ENCODE data around the gene DIS3L2.

The DIS3L2 gene

DNA sequence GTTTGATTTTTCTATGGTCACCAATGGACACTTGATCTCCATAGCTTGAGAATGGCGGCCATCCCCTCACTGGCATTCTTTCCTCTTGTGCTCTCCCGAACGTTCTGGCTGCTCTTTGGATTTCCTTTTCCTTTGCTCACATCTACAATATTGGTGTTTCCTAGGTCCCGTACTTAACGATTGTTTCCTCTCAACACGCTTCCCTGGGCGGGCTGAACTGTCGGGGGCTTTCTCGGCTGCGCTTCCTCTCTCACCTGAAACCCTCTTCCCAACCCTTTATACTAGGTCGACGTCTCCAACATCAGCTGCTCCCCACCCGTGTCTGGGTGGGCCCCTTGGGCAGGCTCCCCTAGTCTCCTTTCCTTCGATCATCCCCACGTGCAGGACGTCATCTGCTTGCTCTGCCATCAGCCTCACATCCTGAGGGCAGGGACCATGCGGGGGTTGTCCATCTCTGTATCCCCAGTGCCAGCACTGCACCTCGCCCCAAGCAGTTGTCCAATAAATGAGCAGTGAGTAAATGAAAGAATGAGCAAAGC is 634 bp upstream of the DIS3L2 start:
- DNase-seq: no peak

DNA sequence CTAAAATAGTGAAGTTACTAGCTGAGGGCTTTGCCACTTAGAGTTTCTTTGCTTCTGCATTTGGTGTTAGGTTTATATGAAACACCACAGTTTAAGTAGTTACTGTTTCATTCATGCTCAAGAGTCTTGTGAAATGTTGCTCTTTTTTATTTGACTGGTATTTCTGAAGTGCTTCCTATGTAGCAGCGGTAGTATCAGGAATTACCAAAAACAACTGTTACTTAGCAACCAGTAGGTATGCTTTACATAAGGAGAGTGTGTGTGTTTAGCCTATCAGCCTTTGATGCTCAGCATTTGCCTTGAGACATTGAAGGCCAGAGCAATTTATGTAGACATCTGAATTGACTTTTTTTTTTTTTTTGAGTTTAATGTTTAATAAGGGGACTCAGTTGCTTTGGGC is 3.6 kb downstream of the DIS3L2 start:
- DNase-seq: no peak

DNA sequence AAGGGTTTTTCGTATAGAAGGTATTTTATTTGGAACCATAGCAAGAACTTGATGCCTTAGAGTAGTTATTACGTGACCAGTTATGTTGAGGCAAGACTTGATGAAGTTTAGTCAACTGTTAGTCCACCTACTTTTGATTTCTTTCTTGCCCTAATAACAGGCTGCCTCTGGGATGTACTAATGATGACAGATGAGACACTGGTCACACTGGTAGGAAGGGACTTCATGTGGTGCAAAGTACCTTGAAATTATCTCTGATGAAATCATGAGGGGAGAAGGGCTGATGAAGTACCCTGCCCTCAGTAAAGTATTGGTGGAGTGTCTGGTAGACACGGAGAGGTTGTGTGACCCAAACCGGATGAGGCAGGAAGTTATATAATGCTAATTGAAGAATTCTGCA is 5.4 kb downstream of the DIS3L2 start:
- no peak for DNase-seq

DNA sequence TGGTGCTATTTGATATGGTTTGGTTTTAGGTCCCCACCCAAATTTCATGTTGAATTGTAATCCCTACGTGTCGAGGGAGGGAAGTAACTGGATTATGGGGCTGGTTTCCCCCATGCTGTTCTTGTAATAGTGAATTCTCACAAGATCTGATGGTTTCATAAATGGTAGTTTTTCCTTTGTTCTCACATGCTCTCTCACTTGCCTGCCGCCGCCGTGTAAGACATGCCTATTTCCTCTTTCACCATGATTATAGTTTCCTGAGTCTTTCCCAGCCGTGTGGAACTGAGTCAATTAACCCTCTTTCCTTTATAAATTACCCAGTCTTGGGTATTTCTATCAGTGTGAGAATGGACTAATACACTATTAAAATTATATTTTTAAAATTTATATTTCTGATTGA is 7.3 kb downstream of the DIS3L2 start:
- no peak for DNase-seq

DNA sequence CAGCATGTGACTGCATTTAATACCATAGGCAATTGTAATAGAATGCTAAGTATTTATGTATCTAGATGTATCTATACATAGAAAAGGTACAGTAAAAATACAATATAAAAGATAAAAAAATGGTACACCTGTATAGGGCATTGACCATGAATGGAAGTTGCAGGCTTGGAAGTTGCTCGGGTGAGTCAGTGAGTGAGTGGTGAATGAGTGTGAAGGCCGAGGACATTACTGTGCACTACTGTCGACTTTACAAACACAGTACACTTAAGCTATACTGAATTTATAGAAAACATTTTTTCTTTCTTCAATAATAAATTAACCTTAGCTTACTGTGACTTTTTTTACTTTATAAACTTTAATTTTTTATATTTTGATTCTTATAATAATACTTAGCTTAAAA is 8.9 kb downstream of the DIS3L2 start:
- DNase-seq: no peak

DNA sequence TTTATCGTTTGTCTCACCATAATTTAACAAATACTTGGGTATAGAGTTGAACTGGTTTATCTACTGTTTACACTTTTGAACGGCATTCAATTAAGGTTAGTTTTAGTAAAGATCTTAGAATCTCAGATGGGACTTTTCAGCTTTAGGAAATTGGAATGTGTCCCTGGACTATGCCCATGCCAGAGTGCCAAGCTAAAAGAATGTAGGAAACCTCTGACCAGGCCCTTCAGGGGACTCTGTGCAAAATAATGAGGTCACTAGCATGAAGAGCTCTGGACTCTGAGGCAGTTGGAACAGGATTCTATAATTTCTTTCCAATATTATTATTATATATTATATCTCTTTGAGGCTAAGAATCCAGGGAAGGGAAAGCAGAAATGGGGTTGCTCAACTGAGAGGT is 13.5 kb downstream of the DIS3L2 start:
- DNase-seq: no peak

DNA sequence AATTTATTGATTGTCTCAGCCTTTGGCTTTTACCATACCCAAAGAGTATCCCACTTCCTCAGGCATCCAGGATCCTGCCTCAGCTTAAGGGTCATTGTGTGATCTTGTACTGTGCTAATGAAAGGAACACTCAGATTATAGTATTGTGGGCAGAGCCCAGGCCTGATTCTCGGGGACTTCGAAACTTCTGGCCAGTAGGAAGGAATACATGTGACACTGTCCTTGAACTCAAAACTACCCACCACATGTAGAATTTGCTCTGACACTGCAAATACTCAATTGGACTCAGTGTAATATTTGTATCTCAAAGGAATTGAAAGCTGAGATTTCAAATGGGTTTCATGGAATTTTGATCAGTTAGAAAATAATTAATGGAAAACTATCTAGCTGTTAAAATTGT is 15.9 kb downstream of the DIS3L2 start:
- no peak for DNase-seq

DNA sequence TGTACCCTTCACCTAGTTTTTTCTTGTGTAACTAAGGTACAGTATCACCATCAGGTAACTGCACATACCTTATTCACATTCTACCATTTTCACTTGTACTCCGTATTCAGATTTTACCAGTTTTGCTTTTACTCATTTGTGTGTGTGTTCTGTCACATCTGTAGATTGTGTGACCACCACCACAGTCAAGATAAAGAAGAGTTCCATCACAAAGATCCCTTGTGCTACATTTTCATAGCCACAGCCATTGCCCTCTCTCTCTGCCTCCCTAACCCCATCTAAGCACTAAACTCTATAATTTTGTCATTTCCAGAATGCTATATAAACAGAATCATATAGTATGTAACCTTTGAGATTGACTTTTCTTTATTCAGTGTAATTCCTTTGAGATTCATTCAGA is 23.5 kb downstream of the DIS3L2 start:
- DNase-seq: no peak

DNA sequence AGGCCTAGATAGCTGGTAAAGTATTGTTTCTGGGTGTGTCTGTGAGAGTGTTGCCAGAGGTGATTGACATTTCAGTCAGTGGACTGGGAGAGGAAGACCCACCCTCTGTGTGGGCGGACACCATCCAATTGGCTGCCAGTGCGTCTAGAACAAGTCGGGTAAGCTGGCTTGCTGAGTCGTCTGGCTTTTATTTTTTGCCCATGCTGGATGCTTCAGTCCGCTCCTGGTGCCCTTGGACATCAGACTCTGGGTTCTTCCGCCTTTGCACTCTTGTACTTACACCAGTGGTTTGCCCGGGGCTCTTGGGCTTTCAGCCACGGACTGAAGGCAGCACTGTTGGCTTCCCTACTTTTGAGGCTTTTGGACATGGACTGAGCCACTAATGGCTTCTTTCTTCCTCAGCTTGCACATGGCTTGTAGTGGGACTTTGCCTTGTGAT is 24.3 kb downstream of the DIS3L2 start:
- DNase-seq: no peak

DNA sequence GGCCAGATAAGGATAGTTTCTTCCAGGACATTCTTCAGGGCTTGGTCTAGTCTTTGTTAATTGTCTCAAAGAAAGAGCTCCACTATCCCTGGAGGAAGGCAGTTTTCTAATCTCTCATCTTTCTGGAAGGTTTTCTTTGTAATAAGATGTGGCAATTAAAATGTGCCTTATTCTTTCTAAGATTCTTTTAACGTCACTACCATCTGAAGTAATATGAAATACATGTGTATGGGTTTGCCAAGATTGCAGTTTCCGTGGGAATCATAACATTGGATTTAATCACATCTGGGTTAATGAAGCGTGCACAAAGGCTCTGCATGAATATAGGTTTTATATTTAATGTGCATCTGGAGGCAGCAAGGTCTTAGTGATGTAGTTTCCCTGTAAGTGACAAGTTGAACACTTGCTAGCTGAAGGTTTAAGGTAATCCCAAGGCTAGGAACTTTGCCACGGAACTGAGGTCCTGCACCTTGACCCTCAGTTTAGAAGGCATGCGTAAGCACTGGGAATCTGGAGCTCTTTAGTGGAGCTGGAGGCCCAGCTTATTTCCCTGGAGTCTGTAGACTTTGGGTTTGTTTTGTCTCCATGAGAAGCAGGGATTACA is 25.7 kb downstream of the DIS3L2 start:
- no peak for DNase-seq

DNA sequence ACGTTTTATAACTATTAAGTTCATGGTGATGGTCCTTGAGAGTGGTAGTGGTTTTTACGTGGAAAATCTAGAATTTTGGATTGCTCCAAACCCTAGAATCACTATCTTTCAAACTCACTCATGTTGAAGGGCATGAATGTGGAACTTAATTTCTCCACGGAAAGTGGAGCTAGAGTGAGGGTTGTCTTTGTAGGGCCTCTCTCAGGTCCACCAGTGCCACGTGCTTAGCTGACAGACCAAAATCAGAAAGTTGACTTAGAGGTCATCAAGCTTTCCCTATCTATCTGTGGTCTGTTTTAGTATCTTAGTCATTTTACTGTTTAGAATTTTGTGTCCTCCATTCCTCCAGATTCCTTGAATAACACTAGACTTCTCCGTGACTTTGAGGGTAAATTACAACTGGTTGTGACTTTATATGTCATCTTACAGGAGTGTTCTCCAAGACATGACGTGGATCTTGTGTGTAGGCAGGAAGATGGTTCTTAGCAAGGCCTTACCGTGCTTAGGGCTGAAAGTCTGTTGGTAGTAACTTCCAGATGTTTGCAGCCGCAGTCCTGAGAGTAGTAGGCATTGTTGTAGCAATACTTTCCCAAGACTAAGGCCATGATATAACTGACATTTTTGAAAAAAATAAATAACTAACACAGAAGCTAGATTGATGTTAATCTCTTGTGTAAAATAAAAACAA is 26.8 kb downstream of the DIS3L2 start:
- DNase-seq: no peak

DNA sequence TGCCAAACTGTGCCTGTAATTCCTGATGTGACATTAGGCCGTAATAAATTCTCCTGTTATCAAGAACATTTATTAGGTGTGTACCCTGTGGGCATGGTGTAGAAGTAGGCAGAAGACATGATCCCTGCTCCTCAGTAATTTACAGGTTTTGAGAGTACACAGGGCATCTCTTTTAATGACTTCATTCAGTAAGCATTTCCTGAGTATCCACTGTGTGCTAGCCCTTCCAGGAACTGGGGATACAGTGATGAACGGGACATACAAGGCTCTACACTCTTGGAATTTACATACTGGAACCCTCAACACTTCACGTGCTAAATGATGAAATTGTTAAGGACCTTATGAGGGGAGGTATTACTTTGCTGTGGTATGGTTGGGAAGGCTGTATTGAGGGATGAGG is 30.2 kb downstream of the DIS3L2 start:
- no peak for DNase-seq

DNA sequence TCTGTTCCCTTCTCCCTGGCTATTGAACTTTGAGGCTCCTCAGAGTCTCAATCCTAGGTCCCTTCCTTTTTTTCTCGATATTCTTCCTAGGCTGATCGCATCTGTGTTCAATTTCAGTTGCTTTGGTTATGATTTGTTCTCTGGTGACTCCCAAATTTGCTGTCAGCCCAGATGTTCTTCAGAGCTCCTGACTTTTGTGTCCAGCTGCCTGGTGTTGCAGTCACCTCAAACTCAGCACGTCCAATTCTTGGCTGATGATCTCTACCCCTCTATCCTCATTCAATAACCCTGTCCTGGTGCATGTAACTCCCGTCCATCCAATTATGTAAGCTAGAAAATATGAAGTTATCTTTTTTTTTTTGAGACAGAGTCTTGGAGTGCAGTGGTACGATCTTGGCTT is 31.4 kb downstream of the DIS3L2 start:
- no peak for DNase-seq

DNA sequence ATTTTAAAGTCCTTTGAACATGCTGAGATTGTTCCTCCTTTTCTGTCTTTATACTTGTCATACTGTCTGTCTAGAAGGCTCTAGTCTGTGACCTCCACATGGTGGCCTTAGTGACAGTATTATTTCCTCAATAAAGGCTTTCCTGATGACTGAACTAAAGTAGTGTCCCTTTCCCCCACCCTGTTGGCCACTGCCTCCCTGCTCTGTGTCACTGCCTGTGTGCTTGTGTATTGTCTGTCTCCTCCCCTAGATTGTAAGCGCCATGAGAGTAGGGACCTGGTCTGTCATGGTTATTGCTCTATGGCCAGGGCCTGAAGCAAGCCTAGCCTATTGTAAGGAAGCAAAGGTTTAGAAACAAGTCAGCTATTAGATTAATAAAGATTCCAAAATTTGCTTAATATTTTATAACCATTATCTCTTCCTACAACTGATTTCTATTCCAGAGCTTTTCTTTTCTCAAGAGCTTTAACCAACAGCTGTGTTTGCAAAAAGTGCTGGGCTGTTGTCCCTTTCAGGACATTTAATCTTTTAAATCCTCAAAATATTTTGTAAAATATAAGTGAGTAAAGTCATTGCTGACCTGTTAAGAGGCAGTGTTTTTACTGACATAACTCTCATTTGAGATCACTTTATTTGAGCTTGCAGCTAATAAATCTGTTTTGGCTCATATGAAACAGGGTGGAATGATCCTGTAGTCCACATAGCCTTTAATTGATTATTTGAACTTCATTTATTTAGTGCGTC is 35.5 kb downstream of the DIS3L2 start:
- DNase-seq: no peak

DNA sequence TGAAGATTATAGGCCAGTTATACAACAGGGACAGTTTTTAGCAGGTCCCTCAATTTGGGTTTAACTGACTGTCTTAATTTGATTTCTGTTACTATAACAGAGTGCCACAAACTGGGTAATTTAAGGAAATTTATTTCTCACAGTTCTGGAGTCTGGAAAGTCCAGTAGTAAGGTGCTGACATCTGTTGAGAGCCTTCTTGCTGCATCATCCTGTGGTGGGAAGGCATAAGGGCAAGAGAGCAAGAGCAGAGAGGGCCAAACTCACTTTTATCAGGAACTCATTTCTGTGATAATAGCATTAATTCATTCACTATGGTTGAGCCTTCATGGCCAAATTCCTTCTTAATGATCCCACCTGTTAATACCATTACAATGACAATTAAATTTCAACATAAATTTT is 36.5 kb downstream of the DIS3L2 start:
- DNase-seq: no peak

DNA sequence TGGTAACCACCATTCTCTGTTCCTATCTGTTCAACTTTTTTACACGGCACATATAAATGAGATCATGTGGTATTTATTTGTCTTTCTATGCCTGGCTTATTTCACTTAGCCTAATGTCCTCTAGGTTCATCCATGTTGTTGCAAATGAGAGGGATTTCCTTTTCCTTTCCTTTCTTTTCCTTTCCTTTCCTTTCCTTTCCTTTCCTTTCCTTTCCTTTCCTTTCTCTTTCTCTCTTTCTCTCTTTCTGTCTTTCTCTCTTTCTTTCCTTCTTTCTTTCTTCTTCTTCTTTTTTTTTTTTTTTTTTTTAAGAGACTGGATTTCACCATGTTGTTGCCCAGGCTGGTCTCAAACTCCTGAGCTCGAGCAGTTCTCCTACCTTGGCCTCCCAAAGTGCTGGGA is 38.9 kb downstream of the DIS3L2 start:
- DNase-seq: no peak

DNA sequence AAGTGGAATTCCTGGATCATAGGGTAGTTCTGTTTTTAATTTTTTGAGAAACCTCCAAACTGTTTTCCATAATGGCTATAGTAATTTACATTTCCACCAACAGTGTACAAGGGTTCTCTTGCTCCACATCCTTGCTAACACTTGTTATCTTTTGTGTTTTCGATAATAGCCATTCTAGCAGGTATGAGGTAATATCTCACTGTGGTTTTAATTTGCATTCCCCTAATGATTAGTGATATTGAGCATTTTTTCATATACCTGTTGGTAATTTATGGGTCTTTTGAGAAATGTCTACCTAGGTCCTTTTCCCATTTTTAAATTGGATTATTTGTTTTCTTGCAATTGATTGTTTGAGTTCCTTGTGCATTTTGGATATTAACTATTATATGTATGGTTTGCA is 39.6 kb downstream of the DIS3L2 start:
- no peak for DNase-seq

DNA sequence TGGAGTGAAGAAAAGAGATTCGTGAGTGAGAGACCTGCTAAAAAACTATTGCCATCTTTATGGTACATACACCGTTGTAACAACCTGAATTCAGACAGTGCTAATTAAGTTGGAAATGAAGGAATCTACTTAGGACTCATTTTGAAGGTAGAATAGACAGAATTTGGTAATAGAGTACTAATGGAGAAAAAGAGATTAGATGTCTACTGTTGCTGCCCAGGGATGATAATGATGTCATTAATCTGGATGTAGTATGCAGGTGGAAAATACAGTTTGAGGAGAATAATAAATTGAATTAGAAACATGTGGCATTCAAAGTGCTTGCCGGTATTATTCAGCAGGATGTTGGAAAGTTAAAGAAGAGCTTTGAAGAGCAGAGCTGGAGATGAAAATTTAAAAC is 44.7 kb downstream of the DIS3L2 start:
- no peak for DNase-seq

DNA sequence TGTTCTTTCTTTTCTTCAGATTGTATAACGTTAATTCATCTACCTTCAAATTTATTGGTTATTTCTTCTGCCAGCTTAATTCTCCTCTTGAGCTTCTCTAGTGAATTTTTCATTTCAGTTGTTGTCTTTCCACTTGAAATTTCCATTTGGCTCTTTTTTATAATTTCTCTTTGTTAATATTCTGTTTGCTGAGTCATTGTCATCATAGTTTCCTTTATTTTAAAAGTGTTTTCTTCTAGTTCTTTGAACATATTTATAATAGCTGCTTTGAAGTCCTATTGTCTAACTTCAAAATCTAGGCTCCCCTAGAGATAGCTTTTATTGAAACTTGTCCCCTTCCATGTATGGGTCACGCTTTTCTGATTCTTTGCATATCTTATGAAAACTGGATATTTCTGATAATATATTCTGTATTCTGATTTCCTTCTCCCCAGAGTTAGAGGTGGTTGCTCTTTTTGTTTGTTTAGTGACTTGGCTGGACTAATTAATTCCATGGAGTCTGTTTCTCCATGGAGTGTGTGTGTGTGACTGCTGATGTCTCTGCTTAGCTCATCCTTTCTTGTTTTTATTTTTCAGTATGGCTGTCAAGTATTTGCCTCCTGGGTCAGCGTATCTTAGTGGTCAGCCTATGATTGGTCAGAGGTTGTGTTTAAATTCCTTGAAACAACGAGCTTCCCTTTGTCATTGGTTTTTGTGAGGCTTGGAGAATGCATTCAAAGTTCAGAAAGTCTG is 47.6 kb downstream of the DIS3L2 start:
- no peak for DNase-seq

DNA sequence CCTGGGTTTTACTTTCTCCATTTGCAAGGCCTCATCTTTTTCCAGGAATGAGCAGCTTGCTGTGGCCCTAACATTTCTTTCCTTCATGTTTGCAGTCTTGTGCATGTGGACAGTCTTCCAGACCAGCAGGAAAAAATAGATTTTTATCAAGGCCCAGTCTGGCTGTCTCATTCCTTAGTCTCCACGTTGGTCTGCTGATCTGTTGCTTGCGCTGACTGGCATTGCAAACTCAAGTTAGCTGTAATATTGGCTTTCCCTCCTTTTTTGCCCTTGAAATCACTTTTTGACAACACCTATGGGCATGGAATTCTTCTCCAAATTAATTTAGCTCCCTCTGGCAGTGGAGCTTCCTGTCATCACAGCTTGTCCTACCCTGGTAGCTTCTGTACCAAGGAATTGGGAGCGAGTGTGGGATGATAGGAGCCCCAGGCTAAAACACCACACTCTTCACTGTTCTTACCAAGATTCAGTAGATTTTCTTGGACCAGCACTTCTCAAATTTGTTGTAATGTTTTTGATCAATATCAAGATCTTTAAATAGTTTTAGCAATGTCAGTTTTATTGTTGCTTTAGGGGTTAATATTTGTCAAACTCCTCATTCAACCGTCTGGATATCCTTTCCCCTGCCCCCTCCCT is 48.2 kb downstream of the DIS3L2 start:
- DNase-seq: no peak

DNA sequence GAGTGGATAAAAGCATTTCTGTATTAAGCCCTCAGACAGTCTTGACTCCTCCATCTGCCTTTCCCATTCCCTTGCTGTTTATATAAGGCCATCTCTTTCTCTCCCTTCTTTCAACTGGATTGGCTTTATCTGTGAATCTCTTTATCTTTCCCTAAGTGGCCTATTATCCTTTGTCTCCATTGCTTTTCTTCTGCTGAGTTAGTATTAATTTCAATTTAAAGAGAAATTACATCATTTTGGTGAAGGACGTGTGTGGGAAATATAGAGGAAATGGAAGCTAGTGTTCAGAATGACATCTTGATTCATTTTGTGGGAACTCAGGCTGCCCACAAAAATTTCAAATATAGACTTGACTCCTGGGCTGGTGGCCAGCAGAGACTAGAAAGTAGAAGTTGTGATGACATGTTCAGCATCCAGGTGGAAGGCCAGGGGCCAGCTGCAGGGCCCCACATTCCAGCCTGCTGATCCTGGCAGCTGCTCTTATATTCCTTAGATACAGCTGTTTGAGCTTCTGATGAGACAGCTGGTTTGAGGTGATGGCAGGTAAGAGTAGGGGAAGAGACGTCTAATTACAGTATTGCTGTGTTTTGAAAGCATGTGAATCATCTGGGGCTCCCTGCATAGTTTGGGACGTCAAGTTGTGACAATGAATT is 52.3 kb downstream of the DIS3L2 start:
- DNase-seq: no peak

DNA sequence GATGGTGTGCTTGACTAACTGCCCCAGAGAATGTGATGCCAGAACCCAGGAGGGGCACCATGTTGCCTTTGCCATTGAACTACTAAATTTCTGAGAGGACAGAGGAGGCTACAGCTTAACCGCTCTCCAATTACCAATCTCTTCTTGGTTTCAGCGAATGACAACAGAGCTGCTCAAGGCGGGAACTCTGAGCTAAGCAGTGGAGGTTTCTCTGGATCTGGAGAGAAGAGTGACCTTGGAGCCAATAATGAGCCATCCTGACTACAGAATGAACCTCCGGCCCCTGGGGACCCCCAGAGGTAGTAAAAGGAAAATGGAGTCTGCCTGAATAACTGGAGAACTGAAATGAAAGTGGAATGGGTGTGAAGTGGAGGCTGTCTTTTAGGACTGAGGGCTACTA is 53.2 kb downstream of the DIS3L2 start:
- no peak for DNase-seq

Data from stimulated activated CD4-positive, alpha-beta T cell treated with anti-CD3 and anti-CD28 coated beads, Interleukin-2, amount 100 ng/mL, for 48 hours (primary cell).